Tibial nerve (tissue), 4 donors: ENCODE data around the gene KRT1.

Source experiments
- CTCF ChIP-seq, 5 experiments: fragments of 200-600 bp in 3 of 5; fragments of 450-650 bp in 2 of 5; sonication (generic) in 3 of 5; IDR thresholded peaks; one replicate each; pipeline ENCODE4 v1.5.1; 2016 to 2019; ENCODE audit warnings: antibody characterized with exemption in 5 of 5, mild to moderate bottlenecking in 3 of 5, moderate library complexity in 2 of 5
- EP300 ChIP-seq, 2 donors: sonication (generic); formaldehyde crosslinking; IDR thresholded peaks; one replicate each; pipeline ENCODE4 v1.6.1; 2017; ENCODE audit warnings: antibody characterized with exemption in 2 of 2, mild to moderate bottlenecking in 1 of 2
- POLR2A ChIP-seq, 2 donors: fragments of 450-650 bp; IDR thresholded peaks; one replicate each; pipeline ENCODE4 v1.6.1; 2017; ENCODE audit warnings: antibody characterized with exemption in 2 of 2, mild to moderate bottlenecking in 2 of 2, moderate library complexity in 2 of 2

GRCh38 chr12:52669426-52669825, 10.8 kb downstream of the KRT1 start:
- TF ChIP-seq CTCF (IDR thresholded peaks at IDR 0.05): no peak
- TF ChIP-seq EP300 (IDR thresholded peaks at IDR 0.05): no peak
- TF ChIP-seq POLR2A (IDR thresholded peaks at IDR 0.05): no peak
